Measurements from ENCODE around the gene OR4C15. TPM values are rescaled to one million over a fixed set of nuclear protein-coding genes. Genes with fewer than 3 reads are reported as not detected.

Gene OR4C15
- not detected for total RNA-seq

DNA sequence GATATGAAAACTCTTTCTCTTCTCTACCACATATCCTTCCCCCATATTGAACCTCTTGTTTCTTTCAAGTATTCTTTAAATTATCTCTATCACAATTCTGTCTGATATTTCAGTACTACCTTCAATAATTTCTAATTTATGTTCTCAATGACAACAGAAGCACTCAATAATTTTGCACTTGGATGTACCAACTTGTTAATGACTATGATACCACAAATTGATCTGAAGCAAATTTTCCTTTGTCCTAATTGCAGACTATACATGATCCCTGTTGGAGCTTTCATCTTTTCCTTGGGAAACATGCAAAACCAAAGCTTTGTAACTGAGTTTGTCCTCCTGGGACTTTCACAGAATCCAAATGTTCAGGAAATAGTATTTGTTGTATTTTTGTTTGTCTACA is at the start of gene OR4C15:
TSS of gene OR4C15 (plus strand) at position 301 of the 400 bp plus-strand sequence. CDS start at position 301, 0 bp downstream.
- no peak for DNase-seq

GRCh38 chr11:55571828-55572227 is 17.6 kb downstream of the OR4C15 start, which contains the start of gene OR4C16:
TSS of gene OR4C16 (plus strand) at chr11:55572128. CDS start at chr11:55572128, 0 bp downstream.
- DNase-seq, result no peak

- no peak for DNase-seq
These were observed 18.3 kb downstream of the OR4C15 start for GRCh38 chr11:55572548-55572947.

Other genes with a start within 250 kb of the OR4C15 start
- gene OR4A16, start 211.3 kb upstream of the OR4C15 start, total RNA-seq, result not detected
- gene OR4A15, start 186.5 kb upstream of the OR4C15 start, total RNA-seq, result not detected
- gene OR4C16, start 17.7 kb downstream of the OR4C15 start, total RNA-seq, result not detected
- not detected for gene OR4C11, start 53.2 kb downstream of the OR4C15 start, total RNA-seq
- gene OR4P4, start 80.6 kb downstream of the OR4C15 start, total RNA-seq, result not detected
- not detected for gene OR4S2, start 93.9 kb downstream of the OR4C15 start, total RNA-seq
- gene OR4C6, start 107.7 kb downstream of the OR4C15 start, total RNA-seq, result not detected
- not detected for gene OR5D13, start 219.0 kb downstream of the OR4C15 start, total RNA-seq
- not detected for gene OR5D14, start 241.1 kb downstream of the OR4C15 start, total RNA-seq

Data from tongue (tissue), 2 donors.